Measurements from ENCODE around the gene TLX3. TPM values are rescaled to one million over a fixed set of nuclear protein-coding genes. Genes with fewer than 3 reads are reported as not detected.
A peak's percentile ranks its signal among the peaks of the same experiment; 100 is the strongest.
"Not testable (repeated sequence)": the region's sequence is repeated elsewhere in the genome, so short reads cannot be mapped to it uniquely, and the experiment has no call there.

The TLX3 gene
- polyA plus RNA-seq, 6 donors from 2014 or later, result not detected

DNA sequence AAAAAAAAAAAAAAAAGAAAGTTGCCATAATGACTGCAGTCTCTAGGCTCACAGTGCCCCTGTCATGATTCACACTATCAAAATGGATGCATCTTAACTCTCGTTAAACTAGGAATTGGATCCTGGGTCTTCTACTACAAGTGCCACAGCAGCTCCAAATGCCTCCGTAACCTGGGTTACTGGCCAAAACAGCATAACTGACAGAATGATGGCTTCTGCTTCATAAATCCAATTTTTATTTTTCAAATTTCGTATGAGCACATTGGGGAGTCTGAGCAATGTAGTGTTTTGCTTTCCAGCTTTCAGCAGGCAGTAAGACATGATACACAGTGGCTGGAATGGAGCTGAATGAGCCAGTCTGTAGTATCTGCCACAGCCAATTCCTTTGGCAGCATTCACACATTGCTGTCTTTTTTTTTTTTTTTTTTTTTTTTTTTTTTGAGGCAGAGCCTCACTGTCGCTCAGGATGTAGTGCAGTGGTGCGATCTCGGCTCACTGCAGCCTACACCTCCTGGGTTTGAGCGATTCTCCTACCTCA is 42.6 kb downstream of the TLX3 start:
- Mint-ChIP-seq H3K4me1 (no peaks in the 10 kb centered on the region), H3K9me3 (peaks cover 0 to 4% (median 0%) of the 10 kb centered on the region in 7 donors), H3K4me3 (no peak overlapping the region), H3K27ac (no peak overlapping the region), H3K27me3 (peaks cover 9 to 31% (median 13%) of the 10 kb centered on the region in 3 donors), H3K36me3 (no peaks in the 10 kb centered on the region)
- no peak for DNase-seq
- ATAC-seq (ENCODE audit: low read depth in 2 of 2), result no peak

DNA sequence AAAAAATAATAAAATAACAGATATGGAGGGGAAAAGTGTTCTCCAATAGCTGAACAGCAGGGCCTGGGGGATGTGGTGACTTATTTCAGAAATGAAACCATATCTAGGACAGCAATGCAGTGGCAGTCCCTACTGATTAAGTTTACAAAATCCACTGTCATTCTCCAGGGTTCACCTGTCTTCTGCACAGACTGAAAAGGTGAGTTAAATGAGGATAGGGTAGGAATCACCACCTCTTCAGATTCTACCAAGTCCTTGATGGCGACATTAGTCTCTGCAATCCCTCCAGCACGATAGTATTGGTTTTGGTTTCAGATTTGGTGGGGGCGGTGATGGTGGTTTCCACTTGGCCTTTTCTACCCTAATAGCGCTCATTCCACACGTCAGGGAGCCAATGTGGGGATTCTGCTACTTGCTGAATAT is 46.3 kb downstream of the TLX3 start:
- peak in 1 of 2 donors; percentile 38 for ATAC-seq (ENCODE audit: low read depth in 2 of 2)
- Mint-ChIP-seq H3K27ac (no peak overlapping the region), H3K4me1 (no peaks in the 10 kb centered on the region), H3K4me3 (no peak overlapping the region), H3K27me3 (peaks cover 5 to 18% (median 8%) of the 10 kb centered on the region in 3 donors), H3K9me3 (peaks cover 0 to 2% (median 0%) of the 10 kb centered on the region in 7 donors), H3K36me3 (no peaks in the 10 kb centered on the region)
- no peak for DNase-seq

DNA sequence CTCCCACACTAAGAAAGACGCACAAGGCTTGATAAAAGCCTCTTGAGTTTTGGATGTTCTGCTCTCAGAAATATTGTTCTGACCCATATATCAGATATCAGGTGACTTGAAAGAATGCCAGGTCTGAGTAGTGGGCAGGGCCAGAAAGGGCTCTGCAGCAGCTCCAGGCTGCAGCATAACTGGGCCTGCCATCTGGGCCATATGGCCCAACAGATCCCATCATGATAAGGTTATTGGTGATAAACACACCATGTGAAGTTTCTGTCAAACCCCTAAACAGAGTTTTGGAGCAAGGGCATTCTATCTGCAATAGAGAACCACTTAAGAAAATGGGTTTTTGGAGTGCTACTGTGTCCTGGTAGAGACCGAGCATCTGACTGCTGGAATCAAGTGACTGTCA is 48.8 kb downstream of the TLX3 start:
- ATAC-seq (ENCODE audit: low read depth in 2 of 2), result no peak
- DNase-seq, result no peak
- H3K4me3 Mint-ChIP-seq, result peak overlapping the region in 1 of 8 donors; percentile 72
- H3K27me3 Mint-ChIP-seq, result peaks cover 0 to 13% (median 4%) of the 10 kb centered on the region in 3 donors
- H3K27ac Mint-ChIP-seq, result no peak overlapping the region
- H3K36me3 Mint-ChIP-seq, result no peaks in the 10 kb centered on the region
- no peaks in the 10 kb centered on the region for H3K9me3 Mint-ChIP-seq
- no peaks in the 10 kb centered on the region for H3K4me1 Mint-ChIP-seq

DNA sequence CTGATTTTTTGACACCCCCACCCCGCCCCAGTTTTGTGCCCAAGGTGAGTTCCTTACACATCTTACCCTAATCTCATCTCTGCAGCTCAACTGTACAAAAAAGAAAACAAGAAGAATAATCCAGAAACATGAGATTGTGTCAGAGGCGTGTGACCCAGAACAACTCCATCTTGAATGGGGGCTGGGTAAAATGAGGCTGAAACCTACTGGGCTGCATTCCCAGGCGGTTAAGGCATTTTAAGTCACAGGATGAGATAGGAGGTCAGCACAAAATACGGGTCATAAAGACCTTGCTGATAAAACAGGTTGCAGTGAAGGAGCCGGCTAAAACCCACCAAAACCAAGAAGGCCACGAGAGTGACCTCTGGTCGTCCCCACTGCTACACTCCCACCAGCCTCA is 52.1 kb downstream of the TLX3 start:
- ATAC-seq (ENCODE audit: low read depth in 2 of 2); DNase-seq; H3K4me1 Mint-ChIP-seq; H3K27ac Mint-ChIP-seq; H3K36me3 Mint-ChIP-seq; H3K9me3 Mint-ChIP-seq; H3K4me3 Mint-ChIP-seq: not testable (repeated sequence)
- peaks cover 9 to 17% (median 13%) of the 10 kb centered on the region in 3 donors for H3K27me3 Mint-ChIP-seq

Other genes starting within 250 kb of the TLX3 start
- gene NPM1, start 78.6 kb downstream of the TLX3 start, polyA plus RNA-seq (ENCODE audit: low read depth in 6 of 6), result 100 to 1,000 TPM; 389 to 678 (median 608) TPM
- not detected for gene FGF18, start 110.4 kb downstream of the TLX3 start, polyA plus RNA-seq (ENCODE audit: low read depth in 6 of 6)

All from naive B cell (primary cell).